ENCODE measurements around the gene MYOM1.

- TF ChIP-seq EZH2 (IDR thresholded peaks at IDR 0.05; ENCODE audit: borderline replicate concordance): no peak
- TF ChIP-seq, protein P1, sequence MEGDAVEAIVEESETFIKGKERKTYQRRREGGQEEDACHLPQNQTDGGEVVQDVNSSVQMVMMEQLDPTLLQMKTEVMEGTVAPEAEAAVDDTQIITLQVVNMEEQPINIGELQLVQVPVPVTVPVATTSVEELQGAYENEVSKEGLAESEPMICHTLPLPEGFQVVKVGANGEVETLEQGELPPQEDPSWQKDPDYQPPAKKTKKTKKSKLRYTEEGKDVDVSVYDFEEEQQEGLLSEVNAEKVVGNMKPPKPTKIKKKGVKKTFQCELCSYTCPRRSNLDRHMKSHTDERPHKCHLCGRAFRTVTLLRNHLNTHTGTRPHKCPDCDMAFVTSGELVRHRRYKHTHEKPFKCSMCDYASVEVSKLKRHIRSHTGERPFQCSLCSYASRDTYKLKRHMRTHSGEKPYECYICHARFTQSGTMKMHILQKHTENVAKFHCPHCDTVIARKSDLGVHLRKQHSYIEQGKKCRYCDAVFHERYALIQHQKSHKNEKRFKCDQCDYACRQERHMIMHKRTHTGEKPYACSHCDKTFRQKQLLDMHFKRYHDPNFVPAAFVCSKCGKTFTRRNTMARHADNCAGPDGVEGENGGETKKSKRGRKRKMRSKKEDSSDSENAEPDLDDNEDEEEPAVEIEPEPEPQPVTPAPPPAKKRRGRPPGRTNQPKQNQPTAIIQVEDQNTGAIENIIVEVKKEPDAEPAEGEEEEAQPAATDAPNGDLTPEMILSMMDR (IDR thresholded peaks at IDR 0.05; ENCODE audit: poor library complexity): no peak
These were observed 55.8 kb downstream of the MYOM1 start for GRCh38 chr18:3163968-3164367.

Measured in hepatocyte (in vitro differentiated cells).